ENCODE measurements around the gene ZNF580. TPM values are rescaled to one million over a fixed set of nuclear protein-coding genes. Genes with fewer than 3 reads are reported as not detected.
A peak's percentile ranks its signal among the peaks of the same experiment; 100 is the strongest.

ZNF580 gene
- total and polyA plus RNA-seq, 9 of the 15 experiments (the other 6 are each of a cell fraction or from before 2014, with no cell fraction given): 2.3 to 47.4 (median 6.0) TPM

DNA sequence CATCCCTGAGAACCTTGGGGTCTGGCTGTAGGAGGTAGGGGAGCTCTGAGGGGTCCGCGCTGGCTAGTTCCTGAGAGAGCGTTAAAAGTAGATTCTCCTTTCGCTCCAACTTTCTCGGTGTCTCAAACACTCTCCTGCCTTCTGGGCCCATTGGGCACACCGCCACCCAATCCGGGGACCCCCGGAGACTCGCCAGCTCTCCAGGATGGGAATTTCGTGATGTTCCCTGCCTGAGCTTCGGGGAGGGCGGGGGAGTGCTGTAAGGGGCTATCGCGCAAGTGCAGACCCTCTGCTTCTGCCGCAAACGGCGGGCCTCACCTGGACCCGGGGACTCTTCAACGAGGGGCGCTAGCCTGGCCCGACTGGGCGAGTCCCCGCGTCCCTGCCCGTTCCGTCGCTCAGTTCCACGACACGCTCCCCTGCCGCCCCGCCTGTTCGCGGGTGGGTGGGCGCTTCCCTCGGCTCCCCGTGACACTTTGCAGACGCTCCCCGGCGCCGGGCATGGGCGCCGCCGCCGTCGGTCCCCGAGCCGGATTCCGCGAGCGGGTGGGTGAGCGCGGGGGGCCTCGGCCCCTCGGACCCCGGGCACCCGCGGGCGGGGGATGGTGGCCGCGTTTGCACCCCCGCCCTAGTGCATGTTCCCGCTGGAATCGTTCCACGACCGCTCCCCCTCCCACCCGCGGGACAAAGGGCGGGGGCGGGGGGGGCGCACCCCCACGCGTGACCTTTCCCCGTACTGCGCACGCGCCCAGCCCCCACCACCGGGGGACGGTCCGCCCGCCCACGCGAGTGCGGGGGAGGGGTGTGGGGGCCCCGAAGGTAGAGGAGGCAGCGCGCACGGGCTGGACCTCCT lies 7.2 kb downstream of the ZNF580 start, which contains the start of gene CCDC106 (continued):
- TF ChIP-seq, protein P1, sequence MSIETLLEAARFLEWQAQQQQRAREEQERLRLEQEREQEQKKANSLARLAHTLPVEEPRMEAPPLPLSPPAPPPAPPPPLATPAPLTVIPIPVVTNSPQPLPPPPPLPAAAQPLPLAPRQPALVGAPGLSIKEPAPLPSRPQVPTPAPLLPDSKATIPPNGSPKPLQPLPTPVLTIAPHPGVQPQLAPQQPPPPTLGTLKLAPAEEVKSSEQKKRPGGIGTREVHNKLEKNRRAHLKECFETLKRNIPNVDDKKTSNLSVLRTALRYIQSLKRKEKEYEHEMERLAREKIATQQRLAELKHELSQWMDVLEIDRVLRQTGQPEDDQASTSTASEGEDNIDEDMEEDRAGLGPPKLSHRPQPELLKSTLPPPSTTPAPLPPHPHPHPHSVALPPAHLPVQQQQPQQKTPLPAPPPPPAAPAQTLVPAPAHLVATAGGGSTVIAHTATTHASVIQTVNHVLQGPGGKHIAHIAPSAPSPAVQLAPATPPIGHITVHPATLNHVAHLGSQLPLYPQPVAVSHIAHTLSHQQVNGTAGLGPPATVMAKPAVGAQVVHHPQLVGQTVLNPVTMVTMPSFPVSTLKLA (conservative IDR thresholded peaks at IDR 0.05): peak; percentile 27 to 83; a peak in 3 of 4 replicates
- TF ChIP-seq ZNF12 (CRISPR knock-in tag; IDR thresholded peaks at IDR 0.05): peak; percentile 21; the same call in 1 of the 2 replicates
- TF ChIP-seq EGR1 (conservative IDR thresholded peaks at IDR 0.05): peak; percentile 99
- peak; percentile 36 for TF ChIP-seq RBBP5 (IDR thresholded peaks at IDR 0.05; ENCODE audit: borderline replicate concordance, insufficient read depth, low read length, poor library complexity, severe bottlenecking)
- peak; percentile 49; the same call in 1 of the 2 replicates for TF ChIP-seq XRCC5 (IDR thresholded peaks at IDR 0.05; ENCODE audit: low read depth, low read length)
- TF ChIP-seq HMGN3 (IDR thresholded peaks at IDR 0.05; ENCODE audit: borderline replicate concordance, extremely low read depth, insufficient read length, low read depth, low read length): peak; percentile 53
- TF ChIP-seq FOSL1 (tag; conservative IDR thresholded peaks at IDR 0.05): no peak
- peak; percentile 81 for TF ChIP-seq POLR2G (IDR thresholded peaks at IDR 0.05; ENCODE audit: low read depth, low read length)
- TF ChIP-seq, protein P2, sequence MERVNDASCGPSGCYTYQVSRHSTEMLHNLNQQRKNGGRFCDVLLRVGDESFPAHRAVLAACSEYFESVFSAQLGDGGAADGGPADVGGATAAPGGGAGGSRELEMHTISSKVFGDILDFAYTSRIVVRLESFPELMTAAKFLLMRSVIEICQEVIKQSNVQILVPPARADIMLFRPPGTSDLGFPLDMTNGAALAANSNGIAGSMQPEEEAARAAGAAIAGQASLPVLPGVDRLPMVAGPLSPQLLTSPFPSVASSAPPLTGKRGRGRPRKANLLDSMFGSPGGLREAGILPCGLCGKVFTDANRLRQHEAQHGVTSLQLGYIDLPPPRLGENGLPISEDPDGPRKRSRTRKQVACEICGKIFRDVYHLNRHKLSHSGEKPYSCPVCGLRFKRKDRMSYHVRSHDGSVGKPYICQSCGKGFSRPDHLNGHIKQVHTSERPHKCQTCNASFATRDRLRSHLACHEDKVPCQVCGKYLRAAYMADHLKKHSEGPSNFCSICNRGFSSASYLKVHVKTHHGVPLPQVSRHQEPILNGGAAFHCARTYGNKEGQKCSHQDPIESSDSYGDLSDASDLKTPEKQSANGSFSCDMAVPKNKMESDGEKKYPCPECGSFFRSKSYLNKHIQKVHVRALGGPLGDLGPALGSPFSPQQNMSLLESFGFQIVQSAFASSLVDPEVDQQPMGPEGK (CRISPR knock-in tag; IDR thresholded peaks at IDR 0.05; ENCODE audit: borderline replicate concordance): no peak
- TF ChIP-seq RBM22 (IDR thresholded peaks at IDR 0.05; ENCODE audit: low read depth, low read length, poor library complexity, severe bottlenecking): peak; percentile 80
- TF ChIP-seq EP400 (IDR thresholded peaks at IDR 0.05): peak; percentile 69
- TF ChIP-seq NR2C2 (CRISPR knock-in tag; IDR thresholded peaks at IDR 0.05): peak; percentile 44; the same call in 1 of the 2 replicates
- TF ChIP-seq NR2C2 (tag; IDR thresholded peaks at IDR 0.05): peak; percentile 91
- peak; percentile 66; the same call in 1 of the 2 replicates for TF ChIP-seq ZNF431 (CRISPR knock-in tag; IDR thresholded peaks at IDR 0.05)
- TF ChIP-seq, protein P3, sequence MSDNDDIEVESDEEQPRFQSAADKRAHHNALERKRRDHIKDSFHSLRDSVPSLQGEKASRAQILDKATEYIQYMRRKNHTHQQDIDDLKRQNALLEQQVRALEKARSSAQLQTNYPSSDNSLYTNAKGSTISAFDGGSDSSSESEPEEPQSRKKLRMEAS (CRISPR knock-in tag; IDR thresholded peaks at IDR 0.05): 0 out of 2 replicates have a peak, but pooled peaks have one; percentile 14
- TF ChIP-seq ILK (tag; IDR thresholded peaks at IDR 0.05; ENCODE audit: borderline replicate concordance, low read depth): no peak
- TF ChIP-seq SMARCA4 (IDR thresholded peaks at IDR 0.05): no peak
- 0 out of 2 replicates have a peak, but pooled peaks have one; percentile 4 for TF ChIP-seq CREM (IDR thresholded peaks at IDR 0.05; ENCODE audit: low read depth)
- TF ChIP-seq HLTF (IDR thresholded peaks at IDR 0.05): peak; percentile 69; the same call in 1 of the 2 replicates
- TF ChIP-seq SREBF2 (CRISPR knock-in tag; IDR thresholded peaks at IDR 0.05): no peak
- peak; percentile 77 for TF ChIP-seq ZBTB7A (IDR thresholded peaks at IDR 0.05; ENCODE audit: borderline replicate concordance, control insufficient read depth, low read depth, low read length)
- TF ChIP-seq CTBP1 (IDR thresholded peaks at IDR 0.05; ENCODE audit: borderline replicate concordance): peak; percentile 50; the same call in 1 of the 2 replicates
- TF ChIP-seq HSF4 (CRISPR knock-in tag; IDR thresholded peaks at IDR 0.05; ENCODE audit: borderline replicate concordance): no peak
- TF ChIP-seq SMAD4 (CRISPR knock-in tag; conservative IDR thresholded peaks at IDR 0.05): peak; percentile 57
- 0 out of 2 replicates have a peak, but pooled peaks have one; percentile 35 for TF ChIP-seq L3MBTL2 (IDR thresholded peaks at IDR 0.05)
